ENCODE measurements around the gene HTR4. TPM values are rescaled to one million over a fixed set of nuclear protein-coding genes. Genes with fewer than 3 reads are reported as not detected.

Gene HTR4
- total RNA-seq, 1 experiment from 2014 or later: not detected

GRCh38 chr5:148632255-148633066 is 21.9 kb downstream of the HTR4 start:
- no peaks in the 10 kb centered on the region for H3K9me2 ChIP-seq (replicated peaks; ENCODE audit: insufficient read depth, low read length)
- H3K4me3 ChIP-seq (ENCODE audit: low read length): no peak overlapping the region
- H3K4me2 ChIP-seq (ENCODE audit: low read depth, low read length, poor library complexity, severe bottlenecking): no peak overlapping the region
- H3K79me2 ChIP-seq (ENCODE audit: low read length): no peaks in the 10 kb centered on the region
- no peak overlapping the region for H2AFZ ChIP-seq (ENCODE audit: low read length)
- H3K4me1 ChIP-seq (ENCODE audit: low read length): peaks cover 4% of the 10 kb centered on the region; the same call in 1 of the 2 replicates
- no peaks in the 10 kb centered on the region for H3K27me3 ChIP-seq (ENCODE audit: low read length)
- H3K9ac ChIP-seq (ENCODE audit: low read length): no peak overlapping the region
- no peak for DNase-seq
- H3K9me3 ChIP-seq (ENCODE audit: low read length): no peaks in the 10 kb centered on the region
- no peaks in the 10 kb centered on the region for H3K36me3 ChIP-seq (ENCODE audit: insufficient read depth, low read length)
- H3K27ac ChIP-seq (ENCODE audit: low read length): no peak overlapping the region
- no peaks in the 10 kb centered on the region for H4K20me1 ChIP-seq (ENCODE audit: insufficient read depth, low read depth, low read length)

DNA sequence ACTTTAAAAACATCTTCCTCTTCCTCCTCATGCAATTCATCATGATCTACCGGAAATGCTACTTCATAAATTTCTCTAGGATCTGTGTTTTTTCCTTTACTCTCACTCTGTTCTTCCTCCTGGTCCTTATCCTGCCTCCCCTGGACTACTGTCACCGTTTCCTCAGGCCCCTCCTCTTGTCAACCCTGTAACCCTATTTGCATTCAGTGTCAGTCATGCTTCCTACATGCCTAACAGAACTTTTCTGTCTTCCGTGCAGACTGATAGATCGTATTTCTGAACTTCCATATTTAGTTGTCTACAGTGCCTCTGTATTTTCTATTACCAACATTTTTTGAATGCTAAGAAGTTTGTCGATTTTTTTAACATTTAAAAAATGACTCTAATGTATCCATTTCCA is 27.3 kb downstream of the HTR4 start:
- H2AFZ ChIP-seq (ENCODE audit: low read length): no peak overlapping the region
- no peaks in the 10 kb centered on the region for H3K79me2 ChIP-seq (ENCODE audit: low read length)
- no peak overlapping the region for H3K27ac ChIP-seq (ENCODE audit: low read length)
- H3K9me3 ChIP-seq (ENCODE audit: low read length): no peaks in the 10 kb centered on the region
- DNase-seq: no peak
- no peak overlapping the region for H3K4me2 ChIP-seq (ENCODE audit: low read depth, low read length, poor library complexity, severe bottlenecking)
- H4K20me1 ChIP-seq (ENCODE audit: insufficient read depth, low read depth, low read length): no peaks in the 10 kb centered on the region
- H3K4me1 ChIP-seq (ENCODE audit: low read length): peaks cover 7% of the 10 kb centered on the region; the same call in 1 of the 2 replicates
- H3K36me3 ChIP-seq (ENCODE audit: insufficient read depth, low read length): no peaks in the 10 kb centered on the region
- no peak overlapping the region for H3K4me3 ChIP-seq (ENCODE audit: low read length)
- no peak overlapping the region for H3K9ac ChIP-seq (ENCODE audit: low read length)
- H3K9me2 ChIP-seq (replicated peaks; ENCODE audit: insufficient read depth, low read length): no peaks in the 10 kb centered on the region
- H3K27me3 ChIP-seq (ENCODE audit: low read length): no peaks in the 10 kb centered on the region

DNA sequence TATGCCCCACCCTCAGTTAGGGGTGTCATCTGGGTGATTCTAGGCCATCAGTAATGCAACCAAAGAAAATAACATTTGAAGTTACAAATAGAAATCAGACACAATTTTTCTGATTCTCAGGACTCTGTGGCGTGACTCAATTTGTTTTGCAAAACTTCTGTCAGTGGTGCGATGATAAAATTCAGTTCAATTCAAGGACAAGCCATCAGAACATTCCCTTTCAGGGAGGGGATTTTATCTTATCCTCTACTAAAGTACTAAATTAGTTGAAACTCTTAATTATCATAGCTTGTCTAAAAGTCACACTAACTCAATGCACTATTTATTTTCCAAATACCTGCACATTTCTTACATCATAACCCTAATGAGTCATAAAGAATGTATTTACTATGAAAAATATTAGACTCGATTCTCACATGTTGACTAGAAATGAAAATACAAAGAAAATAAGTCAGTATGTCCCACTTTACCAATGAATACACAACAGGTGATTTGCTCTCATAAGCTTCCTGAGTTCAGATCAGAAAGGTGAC is 28.2 kb downstream of the HTR4 start:
- H3K4me2 ChIP-seq (ENCODE audit: low read depth, low read length, poor library complexity, severe bottlenecking): no peak overlapping the region
- H3K27me3 ChIP-seq (ENCODE audit: low read length): no peaks in the 10 kb centered on the region
- no peaks in the 10 kb centered on the region for H4K20me1 ChIP-seq (ENCODE audit: insufficient read depth, low read depth, low read length)
- no peak for DNase-seq
- H2AFZ ChIP-seq (ENCODE audit: low read length): no peak overlapping the region
- H3K9me2 ChIP-seq (replicated peaks; ENCODE audit: insufficient read depth, low read length): no peaks in the 10 kb centered on the region
- no peaks in the 10 kb centered on the region for H3K9me3 ChIP-seq (ENCODE audit: low read length)
- no peak overlapping the region for H3K27ac ChIP-seq (ENCODE audit: low read length)
- no peak overlapping the region for H3K9ac ChIP-seq (ENCODE audit: low read length)
- peaks cover 7% of the 10 kb centered on the region; the same call in 1 of the 2 replicates for H3K4me1 ChIP-seq (ENCODE audit: low read length)
- no peaks in the 10 kb centered on the region for H3K79me2 ChIP-seq (ENCODE audit: low read length)
- no peak overlapping the region for H3K4me3 ChIP-seq (ENCODE audit: low read length)
- no peaks in the 10 kb centered on the region for H3K36me3 ChIP-seq (ENCODE audit: insufficient read depth, low read length)

DNA sequence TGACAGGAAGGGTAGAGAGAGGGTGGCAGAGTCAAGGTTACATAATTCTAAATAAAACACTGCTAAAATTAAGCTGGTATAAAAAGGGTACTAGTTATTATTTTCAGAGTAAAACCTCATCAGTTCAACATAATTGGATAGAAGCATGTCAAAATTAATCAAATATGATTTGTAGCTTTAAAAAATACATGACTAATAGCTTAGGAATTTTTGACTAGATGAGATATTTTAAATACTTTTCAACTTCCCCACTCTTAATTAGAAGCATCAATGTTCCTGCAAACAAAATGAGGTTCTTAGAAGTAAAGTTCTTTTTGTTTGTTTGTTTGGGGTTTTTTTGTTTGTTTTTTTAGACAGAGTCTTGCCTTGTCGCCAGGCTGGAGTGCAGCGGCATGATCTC is 29.1 kb downstream of the HTR4 start:
- Histone ChIP-seq H3K9ac (ENCODE audit: low read length) (no peak overlapping the region), H3K9me3 (ENCODE audit: low read length) (no peaks in the 10 kb centered on the region), H3K27ac (ENCODE audit: low read length) (no peak overlapping the region), H3K9me2 (replicated peaks; ENCODE audit: insufficient read depth, low read length) (no peaks in the 10 kb centered on the region), H3K4me1 (ENCODE audit: low read length) (peaks cover 7% of the 10 kb centered on the region; the same call in 1 of the 2 replicates), H4K20me1 (ENCODE audit: insufficient read depth, low read depth, low read length) (no peaks in the 10 kb centered on the region), H3K79me2 (ENCODE audit: low read length) (no peaks in the 10 kb centered on the region), H3K36me3 (ENCODE audit: insufficient read depth, low read length) (no peaks in the 10 kb centered on the region), H3K27me3 (ENCODE audit: low read length) (no peaks in the 10 kb centered on the region), H3K4me2 (ENCODE audit: low read depth, low read length, poor library complexity, severe bottlenecking) (no peak overlapping the region), H2AFZ (ENCODE audit: low read length) (no peak overlapping the region), H3K4me3 (ENCODE audit: low read length) (no peak overlapping the region)
- DNase-seq: no peak

DNA sequence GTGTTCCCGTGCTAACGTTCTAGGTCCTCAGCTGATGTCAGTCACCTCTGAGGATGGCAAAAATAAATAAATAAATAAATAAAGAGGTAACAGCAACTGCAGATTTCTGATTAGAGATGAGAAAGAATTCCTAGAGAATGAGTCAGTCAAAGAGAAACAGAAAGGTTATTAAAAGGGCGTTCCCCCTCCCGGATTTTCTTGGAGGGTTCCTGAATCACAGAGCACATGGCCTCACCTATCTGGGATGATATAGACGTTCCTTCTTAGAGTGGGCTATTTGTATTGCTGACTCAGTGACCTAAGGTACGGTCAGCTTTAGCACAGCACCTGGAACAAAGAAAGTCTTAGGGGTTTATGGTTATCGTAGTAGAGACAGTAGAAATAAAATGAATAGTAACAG is 30.6 kb downstream of the HTR4 start:
- no peak overlapping the region for H3K27ac ChIP-seq (ENCODE audit: low read length)
- no peaks in the 10 kb centered on the region for H3K27me3 ChIP-seq (ENCODE audit: low read length)
- no peaks in the 10 kb centered on the region for H3K36me3 ChIP-seq (ENCODE audit: insufficient read depth, low read length)
- no peak overlapping the region for H3K4me2 ChIP-seq (ENCODE audit: low read depth, low read length, poor library complexity, severe bottlenecking)
- H3K4me1 ChIP-seq (ENCODE audit: low read length): peaks cover 7% of the 10 kb centered on the region; the same call in 1 of the 2 replicates
- H3K79me2 ChIP-seq (ENCODE audit: low read length): no peaks in the 10 kb centered on the region
- H2AFZ ChIP-seq (ENCODE audit: low read length): no peak overlapping the region
- no peaks in the 10 kb centered on the region for H3K9me2 ChIP-seq (replicated peaks; ENCODE audit: insufficient read depth, low read length)
- no peaks in the 10 kb centered on the region for H3K9me3 ChIP-seq (ENCODE audit: low read length)
- H4K20me1 ChIP-seq (ENCODE audit: insufficient read depth, low read depth, low read length): no peaks in the 10 kb centered on the region
- DNase-seq: no peak
- no peak overlapping the region for H3K4me3 ChIP-seq (ENCODE audit: low read length)
- no peak overlapping the region for H3K9ac ChIP-seq (ENCODE audit: low read length)

GRCh38 chr5:148623101-148623500 is 31.2 kb downstream of the HTR4 start:
- Histone ChIP-seq H2AFZ (ENCODE audit: low read length) (no peak overlapping the region), H3K36me3 (ENCODE audit: insufficient read depth, low read length) (no peaks in the 10 kb centered on the region), H4K20me1 (ENCODE audit: insufficient read depth, low read depth, low read length) (no peaks in the 10 kb centered on the region), H3K9me3 (ENCODE audit: low read length) (no peaks in the 10 kb centered on the region), H3K27ac (ENCODE audit: low read length) (no peak overlapping the region), H3K4me3 (ENCODE audit: low read length) (no peak overlapping the region), H3K4me2 (ENCODE audit: low read depth, low read length, poor library complexity, severe bottlenecking) (no peak overlapping the region), H3K9ac (ENCODE audit: low read length) (no peak overlapping the region), H3K79me2 (ENCODE audit: low read length) (no peaks in the 10 kb centered on the region), H3K4me1 (ENCODE audit: low read length) (peaks cover 7% of the 10 kb centered on the region; the same call in 1 of the 2 replicates), H3K27me3 (ENCODE audit: low read length) (no peaks in the 10 kb centered on the region), H3K9me2 (replicated peaks; ENCODE audit: insufficient read depth, low read length) (no peaks in the 10 kb centered on the region)
- no peak for DNase-seq

- Histone ChIP-seq H3K4me1 (ENCODE audit: low read length) (no peaks in the 10 kb centered on the region), H3K4me2 (ENCODE audit: low read depth, low read length, poor library complexity, severe bottlenecking) (no peak overlapping the region), H3K9me2 (replicated peaks; ENCODE audit: insufficient read depth, low read length) (no peaks in the 10 kb centered on the region), H3K4me3 (ENCODE audit: low read length) (no peak overlapping the region), H3K9me3 (ENCODE audit: low read length) (no peaks in the 10 kb centered on the region), H3K9ac (ENCODE audit: low read length) (no peak overlapping the region), H3K79me2 (ENCODE audit: low read length) (no peaks in the 10 kb centered on the region), H3K36me3 (ENCODE audit: insufficient read depth, low read length) (no peaks in the 10 kb centered on the region), H3K27me3 (ENCODE audit: low read length) (no peaks in the 10 kb centered on the region), H3K27ac (ENCODE audit: low read length) (no peak overlapping the region), H2AFZ (ENCODE audit: low read length) (no peak overlapping the region), H4K20me1 (ENCODE audit: insufficient read depth, low read depth, low read length) (no peaks in the 10 kb centered on the region)
- DNase-seq: no peak
Observed at GRCh38 chr5:148620696-148621095, 33.6 kb downstream of the HTR4 start.

DNA sequence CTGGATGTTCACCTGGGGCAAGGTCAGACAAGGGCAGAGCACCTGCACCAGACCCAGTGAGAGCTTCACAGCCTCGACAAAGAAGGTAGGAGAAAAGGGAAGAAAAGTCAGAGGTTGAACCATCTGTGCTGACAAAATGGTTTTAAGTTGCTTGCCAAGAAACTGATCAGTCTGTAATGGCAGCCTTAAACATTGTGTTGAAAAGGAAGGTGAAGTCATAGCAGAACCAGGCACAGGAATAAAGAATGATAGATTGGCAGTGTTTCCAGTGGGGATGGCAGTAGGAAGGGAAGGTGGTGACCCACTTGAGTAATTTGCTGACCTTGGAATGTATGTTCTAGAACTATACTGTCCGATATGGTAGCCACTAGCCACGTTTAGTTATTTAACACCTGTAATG is 34.2 kb downstream of the HTR4 start:
- Histone ChIP-seq H3K9me2 (replicated peaks; ENCODE audit: insufficient read depth, low read length) (no peaks in the 10 kb centered on the region), H2AFZ (ENCODE audit: low read length) (no peak overlapping the region), H3K36me3 (ENCODE audit: insufficient read depth, low read length) (no peaks in the 10 kb centered on the region), H3K4me1 (ENCODE audit: low read length) (no peaks in the 10 kb centered on the region), H3K27ac (ENCODE audit: low read length) (no peak overlapping the region), H4K20me1 (ENCODE audit: insufficient read depth, low read depth, low read length) (no peaks in the 10 kb centered on the region), H3K27me3 (ENCODE audit: low read length) (no peaks in the 10 kb centered on the region), H3K4me2 (ENCODE audit: low read depth, low read length, poor library complexity, severe bottlenecking) (no peak overlapping the region), H3K79me2 (ENCODE audit: low read length) (no peaks in the 10 kb centered on the region), H3K4me3 (ENCODE audit: low read length) (no peak overlapping the region), H3K9ac (ENCODE audit: low read length) (no peak overlapping the region), H3K9me3 (ENCODE audit: low read length) (no peaks in the 10 kb centered on the region)
- no peak for DNase-seq
